K562 (cell line): ENCODE measurements around the gene SNRPD2. TPM values are rescaled to one million over a fixed set of nuclear protein-coding genes. Genes with fewer than 3 reads are reported as not detected.

ENCODE experiments used
- E2F5 ChIP-seq: sonication (generic); formaldehyde crosslinking; IDR thresholded peaks from 2 replicates; pipeline ENCODE4 v1.8.0; 2022; ENCODE audit warnings: mild to moderate bottlenecking, missing genetic modification reagents
- ERF ChIP-seq: fragments of 450-650 bp; formaldehyde crosslinking; IDR thresholded peaks from 2 replicates; pipeline ENCODE4 v1.4.0; 2020; ENCODE audit warnings: mild to moderate bottlenecking, mixed read lengths
- HNRNPL ChIP-seq: fragments of 200-400 bp; formaldehyde crosslinking; IDR thresholded peaks from 2 replicates; pipeline ENCODE4 v1.6.1; 2017; ENCODE audit warnings: low read depth, mild to moderate bottlenecking, low read length
- IRF2 ChIP-seq: sonication (generic); formaldehyde crosslinking; IDR thresholded peaks from 2 replicates; pipeline ENCODE4 v1.8.1; 2022; ENCODE audit warnings: mild to moderate bottlenecking, missing genetic modification reagents
- KAT2B ChIP-seq: IDR thresholded peaks from one replicate; pipeline ENCODE4 v1.6.1; 2012; ENCODE audit warnings: low read depth, mild to moderate bottlenecking, control low read depth, inconsistent platforms, low read length, moderate library complexity
- KLF1 ChIP-seq: fragments of 450-650 bp; IDR thresholded peaks from 2 replicates; pipeline ENCODE4 v1.6.1; 2016; ENCODE audit warnings: missing genetic modification characterization, missing compliant biosample characterization
- MGA ChIP-seq: fragments of 450-650 bp; IDR thresholded peaks from 2 replicates; pipeline ENCODE4 v1.6.1; 2016; ENCODE audit warnings: mild to moderate bottlenecking, moderate library complexity
- PHB2 ChIP-seq: fragments of 450-650 bp; IDR thresholded peaks from 2 replicates; pipeline ENCODE4 v1.6.1; 2017; ENCODE audit warnings: low read depth
- SMC3 ChIP-seq: conservative IDR thresholded peaks from 2 replicates; pipeline ENCODE4 v1.6.1; 2011; ENCODE audit warnings: low read depth, low read length, improper control_type of control experiment; ENCODE audit not compliant: insufficient read depth
- ZBTB17 ChIP-seq: fragments of 450-650 bp; formaldehyde crosslinking; IDR thresholded peaks from 2 replicates; pipeline ENCODE4 v1.4.0; 2020; ENCODE audit warnings: mild to moderate bottlenecking
- ZBTB2 ChIP-seq: fragments of 450-650 bp; IDR thresholded peaks from 2 replicates; pipeline ENCODE4 v1.6.1; 2016; ENCODE audit warnings: antibody characterized with exemption
- polyA plus RNA-seq, 8 experiments: library from polyadenylated mRNA; depleted of rRNA in 4 of 8; stranded (reverse) in 5 of 8; unstranded in 3 of 8; fragments of >200 nt; fragmentation: Nextera tagmentation in 2 of 8; fragmentation: Illumina TruSeq in 1 of 8; extraction: Ambion mirVana in 2 of 8; extraction: Trizol in 1 of 8; gene quantifications; 2 replicates each; pipeline versions ENCODE4 v1.2.1 to v1.2.3, GENCODE V29; 2011 to 2014; ENCODE audit warnings: inconsistent platforms in 1 of 8, missing spikeins in 1 of 8
- total RNA-seq, 7 experiments: library from RNA; depleted of rRNA in 6 of 7; stranded (reverse); fragments of >200 nt in 6 of 7; fragmentation: Illumina TruSeq in 2 of 7; extraction: Trizol in 2 of 7; gene quantifications; 2 replicates each; pipeline versions ENCODE4 v1.2.1 to v1.2.3, GENCODE V29; 2011 to 2021; ENCODE audit warnings: low replicate concordance in 1 of 7

Gene SNRPD2
- total and polyA plus RNA-seq, 9 of the 15 experiments (the other 6 are each of a cell fraction or from before 2014, with no cell fraction given), result 728 to 4,411 (median 1,029) TPM

GRCh38 chr19:45681391-45682015, 10.2 kb downstream of the SNRPD2 start (continued):
- TF ChIP-seq MGA (no peak), ZBTB2 (peak; percentile 54; the same call in 1 of the 2 replicates), KLF1 (tag) (no peak), E2F5 (CRISPR knock-in tag) (0 out of 2 replicates have a peak, but pooled peaks have one; percentile 31), KAT2B (no peak), IRF2 (CRISPR knock-in tag) (no peak), ZBTB17 (CRISPR knock-in tag) (0 out of 2 replicates have a peak, but pooled peaks have one; percentile 15), ERF (CRISPR knock-in tag) (0 out of 2 replicates have a peak, but pooled peaks have one; percentile 32), SMC3 (peak; percentile 90), HNRNPL (peak; percentile 71; the same call in 1 of the 2 replicates), PHB2 (no peak)
